ENCODE results near the gene MARVELD1. TPM values are rescaled to one million over a fixed set of nuclear protein-coding genes. Genes with fewer than 3 reads are reported as not detected.

MARVELD1 gene
- total and polyA plus RNA-seq, 12 donors, result 4.2 to 23.5 (median 10.0) TPM

GRCh38 chr10:97759946-97760345 is 46.4 kb downstream of the MARVELD1 start:
- no peak overlapping the region for H3K27ac ChIP-seq
- H3K36me3 ChIP-seq (replicated peaks in 1 of 2), result peaks cover 0 to 41% of the 10 kb centered on the region in 2 donors
- WGBS, 4 donors, result 75 to 94% (median 84%) methylated on average over 2 to 5 of the region's 5 CpGs

DNA sequence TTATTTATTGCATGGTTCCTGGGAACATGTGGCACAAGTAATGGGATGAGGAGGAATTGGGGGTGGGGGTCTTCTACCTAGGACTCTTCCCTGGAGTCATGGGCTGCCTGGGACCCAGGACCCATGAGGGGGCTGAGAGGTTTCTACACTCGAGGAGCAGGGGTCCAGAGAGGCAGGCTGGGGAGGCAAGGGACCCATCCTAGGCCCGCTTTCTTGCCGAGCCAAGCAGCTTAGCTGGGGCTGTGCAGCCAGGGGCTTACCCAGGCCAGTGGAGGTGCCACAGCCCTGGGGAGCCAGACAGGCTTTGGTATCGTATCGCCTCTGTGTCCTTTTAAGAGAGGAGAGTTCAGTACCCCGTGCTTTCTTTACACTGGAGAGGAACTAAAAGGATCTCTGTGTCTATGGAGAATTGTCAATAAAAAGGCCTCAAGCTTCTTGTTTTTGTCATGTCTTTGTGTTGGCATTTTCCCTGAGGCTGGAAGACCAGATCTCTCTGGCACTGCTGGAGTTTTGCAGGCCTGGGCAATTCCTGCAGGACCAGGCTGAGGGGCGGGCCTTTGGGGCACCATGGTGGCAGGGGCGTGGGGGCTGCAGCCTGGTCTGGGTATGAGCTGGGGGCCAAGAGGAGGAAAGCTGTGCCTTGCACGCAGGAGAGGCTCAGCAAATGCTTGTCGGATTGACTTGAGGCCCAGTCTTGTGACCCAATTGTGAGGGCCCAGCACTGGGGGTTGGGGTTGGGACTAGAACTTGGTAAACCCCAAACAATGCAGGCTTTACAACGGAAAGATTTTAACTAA is 47.1 kb downstream of the MARVELD1 start:
- DNase-seq, result no peak
- no peak for TF ChIP-seq POLR2A (IDR thresholded peaks at IDR 0.05)
- no peak for TF ChIP-seq CTCF (IDR thresholded peaks at IDR 0.05)
- Histone ChIP-seq H3K9me3 (replicated peaks in 1 of 3) (no peaks in the 10 kb centered on the region), H3K27me3 (no peaks in the 10 kb centered on the region), H3K27ac (no peak overlapping the region), H3K4me1 (replicated peaks in 1 of 2) (no peaks in the 10 kb centered on the region), H3K36me3 (replicated peaks in 1 of 2) (peaks cover 0 to 34% of the 10 kb centered on the region in 2 donors), H3K4me3 (no peak overlapping the region)
- intact Hi-C loops (cut with DNase I), result no loop called here
- 84 to 93% (median 91%) methylated on average over 7 to 11 of the region's 11 CpGs for WGBS, 4 donors

More at GRCh38 chr10:97759946-97760345, 46.4 kb downstream of the MARVELD1 start:
- TF ChIP-seq POLR2A (IDR thresholded peaks at IDR 0.05), result no peak
- no peak for TF ChIP-seq CTCF (IDR thresholded peaks at IDR 0.05)
- H3K9me3 ChIP-seq (replicated peaks in 1 of 3), result no peaks in the 10 kb centered on the region
- H3K27me3 ChIP-seq, result no peaks in the 10 kb centered on the region
- intact Hi-C loops (cut with DNase I), result no loop called here
- H3K4me3 ChIP-seq, result no peak overlapping the region
- no peak for DNase-seq
- no peaks in the 10 kb centered on the region for H3K4me1 ChIP-seq (replicated peaks in 1 of 2)

- 88 to 98% (median 95%) methylated on average over 7 to 8 of the region's 8 CpGs for WGBS, 4 donors
- TF ChIP-seq CTCF (IDR thresholded peaks at IDR 0.05) (no peak), POLR2A (IDR thresholded peaks at IDR 0.05) (no peak)
- no peak for DNase-seq
- Histone ChIP-seq H3K4me3 (no peak overlapping the region), H3K27me3 (no peaks in the 10 kb centered on the region), H3K4me1 (replicated peaks in 1 of 2) (no peaks in the 10 kb centered on the region), H3K27ac (no peak overlapping the region), H3K9me3 (replicated peaks in 1 of 3) (no peaks in the 10 kb centered on the region), H3K36me3 (replicated peaks in 1 of 2) (peaks cover 0 to 26% of the 10 kb centered on the region in 2 donors)
- intact Hi-C loops (cut with DNase I), result no loop called here
These were observed 47.9 kb downstream of the MARVELD1 start for GRCh38 chr10:97761331-97761865.

DNA sequence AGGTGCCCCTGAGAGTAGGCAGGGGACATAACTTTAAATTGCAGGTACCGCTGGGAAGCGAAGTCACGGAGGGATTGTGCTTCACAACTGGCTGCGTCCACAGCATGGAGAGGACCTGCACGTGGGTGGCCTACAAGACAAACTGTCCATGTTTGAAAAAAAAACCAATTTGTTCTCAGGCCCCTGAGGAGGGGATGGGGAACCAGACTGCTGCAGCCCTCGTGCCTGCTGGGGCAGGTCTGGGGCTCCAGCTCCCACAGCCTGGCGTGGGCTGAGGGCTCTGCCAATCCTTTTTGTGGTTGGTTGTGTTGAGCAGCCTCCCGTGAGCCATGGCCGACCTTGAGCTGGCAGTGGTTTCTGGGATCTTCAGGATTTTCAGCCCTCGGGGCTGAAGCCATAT is 48.5 kb downstream of the MARVELD1 start:
- no peak overlapping the region for H3K4me3 ChIP-seq
- intact Hi-C loops (cut with DNase I), result no loop called here
- TF ChIP-seq POLR2A (IDR thresholded peaks at IDR 0.05) (no peak), CTCF (IDR thresholded peaks at IDR 0.05) (no peak)
- 85 to 94% (median 86%) methylated on average over 7 to 10 of the region's 10 CpGs for WGBS, 4 donors
- no peak overlapping the region for H3K27ac ChIP-seq
- DNase-seq, result no peak
- peaks cover 0 to 20% of the 10 kb centered on the region in 2 donors for H3K36me3 ChIP-seq (replicated peaks in 1 of 2)
- H3K4me1 ChIP-seq (replicated peaks in 1 of 2), result no peaks in the 10 kb centered on the region
- no peaks in the 10 kb centered on the region for H3K27me3 ChIP-seq
- no peaks in the 10 kb centered on the region for H3K9me3 ChIP-seq (replicated peaks in 1 of 3)
